ENCODE results near the gene FGGY. TPM values are rescaled to one million over a fixed set of nuclear protein-coding genes. Genes with fewer than 3 reads are reported as not detected.

The FGGY gene
- total and polyA plus RNA-seq, 4 donors, result 16.0 to 67.0 (median 43.4) TPM

DNA sequence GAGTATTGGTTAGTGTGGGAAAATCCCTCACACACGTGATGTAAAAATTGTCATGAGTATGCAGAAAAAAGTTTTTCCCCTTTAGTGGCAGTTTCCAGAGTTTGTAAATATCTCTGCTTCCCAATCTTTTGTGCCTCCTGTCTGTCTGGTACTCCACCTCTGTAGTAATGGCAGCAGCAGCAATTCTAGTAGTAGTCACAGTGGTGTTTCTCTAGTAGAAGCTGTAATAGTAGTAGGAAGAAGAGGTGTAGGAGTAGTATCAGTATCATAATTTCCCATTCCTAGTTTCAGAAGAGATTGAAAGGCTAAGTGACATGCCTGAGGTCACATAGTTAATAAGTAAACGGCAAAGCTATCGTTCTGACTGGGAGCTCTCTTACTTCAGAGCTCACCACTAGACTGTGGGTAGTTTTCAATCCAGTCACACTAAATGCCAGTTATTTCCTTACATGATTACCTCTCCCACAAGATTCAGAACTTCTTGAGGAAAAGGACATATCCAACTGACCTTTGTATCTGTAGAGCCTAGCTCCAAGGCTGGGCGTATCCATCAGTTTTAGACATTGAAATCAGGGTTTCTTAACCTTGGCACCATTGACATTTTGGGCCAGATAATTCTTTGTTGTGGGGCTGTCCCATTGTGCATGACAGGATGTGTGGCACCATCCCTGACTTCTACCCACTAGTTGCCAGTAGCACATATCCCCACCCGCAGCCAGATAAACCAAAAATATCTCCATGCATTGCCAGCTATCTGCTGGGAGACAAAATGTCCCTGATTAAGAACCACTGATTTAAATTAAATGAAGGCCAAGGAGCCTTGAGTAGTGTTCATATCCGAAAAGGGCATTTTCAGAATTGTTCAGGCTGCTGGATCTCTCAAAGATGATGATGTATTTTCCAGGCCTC is 135.9 kb downstream of the FGGY start:
- peak overlapping the region; percentile 82 to 84 for H3K27ac ChIP-seq (ENCODE audit: low read depth in 1 of 2, low read length in 2 of 2)
- DNase-seq (ENCODE audit: low spot score), result no peak
- no peaks in the 10 kb centered on the region for H3K36me3 ChIP-seq (ENCODE audit: control insufficient read depth in 4 of 4, insufficient read depth in 3 of 4, low read depth in 1 of 4, low read length in 3 of 4)
- TF ChIP-seq, protein P1, sequence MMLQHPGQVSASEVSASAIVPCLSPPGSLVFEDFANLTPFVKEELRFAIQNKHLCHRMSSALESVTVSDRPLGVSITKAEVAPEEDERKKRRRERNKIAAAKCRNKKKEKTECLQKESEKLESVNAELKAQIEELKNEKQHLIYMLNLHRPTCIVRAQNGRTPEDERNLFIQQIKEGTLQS (IDR thresholded peaks at IDR 0.05), result no peak
- no peak for TF ChIP-seq GABPA (IDR thresholded peaks at IDR 0.05 in 1 of 2, conservative IDR thresholded peaks at IDR 0.05 in 1 of 2)
- peak; percentile 6 for TF ChIP-seq FOXA1 (IDR thresholded peaks at IDR 0.05)
- no peak for TF ChIP-seq EGR1 (IDR thresholded peaks at IDR 0.05; ENCODE audit: low read depth in 2 of 2)
- TF ChIP-seq, protein P2, sequence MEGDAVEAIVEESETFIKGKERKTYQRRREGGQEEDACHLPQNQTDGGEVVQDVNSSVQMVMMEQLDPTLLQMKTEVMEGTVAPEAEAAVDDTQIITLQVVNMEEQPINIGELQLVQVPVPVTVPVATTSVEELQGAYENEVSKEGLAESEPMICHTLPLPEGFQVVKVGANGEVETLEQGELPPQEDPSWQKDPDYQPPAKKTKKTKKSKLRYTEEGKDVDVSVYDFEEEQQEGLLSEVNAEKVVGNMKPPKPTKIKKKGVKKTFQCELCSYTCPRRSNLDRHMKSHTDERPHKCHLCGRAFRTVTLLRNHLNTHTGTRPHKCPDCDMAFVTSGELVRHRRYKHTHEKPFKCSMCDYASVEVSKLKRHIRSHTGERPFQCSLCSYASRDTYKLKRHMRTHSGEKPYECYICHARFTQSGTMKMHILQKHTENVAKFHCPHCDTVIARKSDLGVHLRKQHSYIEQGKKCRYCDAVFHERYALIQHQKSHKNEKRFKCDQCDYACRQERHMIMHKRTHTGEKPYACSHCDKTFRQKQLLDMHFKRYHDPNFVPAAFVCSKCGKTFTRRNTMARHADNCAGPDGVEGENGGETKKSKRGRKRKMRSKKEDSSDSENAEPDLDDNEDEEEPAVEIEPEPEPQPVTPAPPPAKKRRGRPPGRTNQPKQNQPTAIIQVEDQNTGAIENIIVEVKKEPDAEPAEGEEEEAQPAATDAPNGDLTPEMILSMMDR (IDR thresholded peaks at IDR 0.05; ENCODE audit: low read depth, low read length, missing input control), result no peak
- peak; percentile 80 for TF ChIP-seq SP1 (IDR thresholded peaks at IDR 0.05)
- TF ChIP-seq HNF4A (conservative IDR thresholded peaks at IDR 0.05), result peak; percentile 41 to 53
- peak; percentile 56 for TF ChIP-seq FOXA2 (IDR thresholded peaks at IDR 0.05)
- peak; percentile 42 to 61 for TF ChIP-seq RAD21 (IDR thresholded peaks at IDR 0.05)
- TF ChIP-seq, protein P3, sequence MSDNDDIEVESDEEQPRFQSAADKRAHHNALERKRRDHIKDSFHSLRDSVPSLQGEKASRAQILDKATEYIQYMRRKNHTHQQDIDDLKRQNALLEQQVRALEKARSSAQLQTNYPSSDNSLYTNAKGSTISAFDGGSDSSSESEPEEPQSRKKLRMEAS (IDR thresholded peaks at IDR 0.05), result peak; percentile 48
- no peak for TF ChIP-seq NR2F2 (IDR thresholded peaks at IDR 0.05)
- TF ChIP-seq TAF1 (conservative IDR thresholded peaks at IDR 0.05), result no peak
- TF ChIP-seq YY1 (IDR thresholded peaks at IDR 0.05), result peak; percentile 55
- peak; percentile 59 to 61 for TF ChIP-seq RXRA (IDR thresholded peaks at IDR 0.05)
- TF ChIP-seq, protein P4, sequence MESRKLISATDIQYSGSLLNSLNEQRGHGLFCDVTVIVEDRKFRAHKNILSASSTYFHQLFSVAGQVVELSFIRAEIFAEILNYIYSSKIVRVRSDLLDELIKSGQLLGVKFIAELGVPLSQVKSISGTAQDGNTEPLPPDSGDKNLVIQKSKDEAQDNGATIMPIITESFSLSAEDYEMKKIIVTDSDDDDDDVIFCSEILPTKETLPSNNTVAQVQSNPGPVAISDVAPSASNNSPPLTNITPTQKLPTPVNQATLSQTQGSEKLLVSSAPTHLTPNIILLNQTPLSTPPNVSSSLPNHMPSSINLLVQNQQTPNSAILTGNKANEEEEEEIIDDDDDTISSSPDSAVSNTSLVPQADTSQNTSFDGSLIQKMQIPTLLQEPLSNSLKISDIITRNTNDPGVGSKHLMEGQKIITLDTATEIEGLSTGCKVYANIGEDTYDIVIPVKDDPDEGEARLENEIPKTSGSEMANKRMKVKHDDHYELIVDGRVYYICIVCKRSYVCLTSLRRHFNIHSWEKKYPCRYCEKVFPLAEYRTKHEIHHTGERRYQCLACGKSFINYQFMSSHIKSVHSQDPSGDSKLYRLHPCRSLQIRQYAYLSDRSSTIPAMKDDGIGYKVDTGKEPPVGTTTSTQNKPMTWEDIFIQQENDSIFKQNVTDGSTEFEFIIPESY (IDR thresholded peaks at IDR 0.05), result peak; percentile 44
- TF ChIP-seq, protein P5, sequence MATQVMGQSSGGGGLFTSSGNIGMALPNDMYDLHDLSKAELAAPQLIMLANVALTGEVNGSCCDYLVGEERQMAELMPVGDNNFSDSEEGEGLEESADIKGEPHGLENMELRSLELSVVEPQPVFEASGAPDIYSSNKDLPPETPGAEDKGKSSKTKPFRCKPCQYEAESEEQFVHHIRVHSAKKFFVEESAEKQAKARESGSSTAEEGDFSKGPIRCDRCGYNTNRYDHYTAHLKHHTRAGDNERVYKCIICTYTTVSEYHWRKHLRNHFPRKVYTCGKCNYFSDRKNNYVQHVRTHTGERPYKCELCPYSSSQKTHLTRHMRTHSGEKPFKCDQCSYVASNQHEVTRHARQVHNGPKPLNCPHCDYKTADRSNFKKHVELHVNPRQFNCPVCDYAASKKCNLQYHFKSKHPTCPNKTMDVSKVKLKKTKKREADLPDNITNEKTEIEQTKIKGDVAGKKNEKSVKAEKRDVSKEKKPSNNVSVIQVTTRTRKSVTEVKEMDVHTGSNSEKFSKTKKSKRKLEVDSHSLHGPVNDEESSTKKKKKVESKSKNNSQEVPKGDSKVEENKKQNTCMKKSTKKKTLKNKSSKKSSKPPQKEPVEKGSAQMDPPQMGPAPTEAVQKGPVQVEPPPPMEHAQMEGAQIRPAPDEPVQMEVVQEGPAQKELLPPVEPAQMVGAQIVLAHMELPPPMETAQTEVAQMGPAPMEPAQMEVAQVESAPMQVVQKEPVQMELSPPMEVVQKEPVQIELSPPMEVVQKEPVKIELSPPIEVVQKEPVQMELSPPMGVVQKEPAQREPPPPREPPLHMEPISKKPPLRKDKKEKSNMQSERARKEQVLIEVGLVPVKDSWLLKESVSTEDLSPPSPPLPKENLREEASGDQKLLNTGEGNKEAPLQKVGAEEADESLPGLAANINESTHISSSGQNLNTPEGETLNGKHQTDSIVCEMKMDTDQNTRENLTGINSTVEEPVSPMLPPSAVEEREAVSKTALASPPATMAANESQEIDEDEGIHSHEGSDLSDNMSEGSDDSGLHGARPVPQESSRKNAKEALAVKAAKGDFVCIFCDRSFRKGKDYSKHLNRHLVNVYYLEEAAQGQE (IDR thresholded peaks at IDR 0.05), result peak; percentile 44
- peak in 1 of 2 donors; percentile 38 for TF ChIP-seq JUND (IDR thresholded peaks at IDR 0.05)
- no peak for TF ChIP-seq HNF4G (IDR thresholded peaks at IDR 0.05)
- peaks cover 4 to 42% (median 19%) of the 10 kb centered on the region in 4 donors for H3K4me1 ChIP-seq (ENCODE audit: control insufficient read depth in 4 of 4, insufficient read depth in 4 of 4, low read length in 3 of 4)
- no peak overlapping the region for H3K4me3 ChIP-seq (ENCODE audit: low read depth in 1 of 3, low read length in 3 of 3)
- no peaks in the 10 kb centered on the region for H3K9me3 ChIP-seq (ENCODE audit: control insufficient read depth in 4 of 4, low read length in 3 of 4)
- H3K27me3 ChIP-seq (ENCODE audit: control insufficient read depth in 4 of 4, insufficient read depth in 4 of 4, low read length in 3 of 4), result no peaks in the 10 kb centered on the region
- H3K9ac ChIP-seq (ENCODE audit: low read depth in 1 of 2, low read length in 2 of 2), result peak overlapping the region in 1 of 2 donors; percentile 57
- 46% methylated on average over 6 of the region's 6 CpGs for WGBS

Data from liver (tissue), 9 donors.